HEK293T (cell line): ENCODE measurements around the gene FAM168B.

Source experiments
- ARNT ChIP-seq: fragments of 450-650 bp; IDR thresholded peaks from 2 replicates; pipeline ENCODE4 v1.6.1; 2017; ENCODE audit warnings: mild to moderate bottlenecking
- BHLHE40 ChIP-seq: fragments of 450-650 bp; IDR thresholded peaks from 2 replicates; pipeline ENCODE4 v1.6.1; 2016; ENCODE audit warnings: mild to moderate bottlenecking, moderate library complexity, borderline replicate concordance
- CTBP1 ChIP-seq: fragments of 450-650 bp; IDR thresholded peaks from 2 replicates; pipeline ENCODE4 v1.6.1; 2016; ENCODE audit warnings: borderline replicate concordance
- FOXA1 ChIP-seq: fragments of 450-650 bp; IDR thresholded peaks from 2 replicates; pipeline ENCODE4 v1.6.1; 2016; ENCODE audit warnings: mild to moderate bottlenecking
- FOXK2 ChIP-seq: fragments of 450-650 bp; IDR thresholded peaks from 2 replicates; pipeline ENCODE4 v1.6.1; 2016; ENCODE audit warnings: mild to moderate bottlenecking
- FOXM1 ChIP-seq: fragments of 450-650 bp; IDR thresholded peaks from 2 replicates; pipeline ENCODE4 v1.6.1; 2017; ENCODE audit warnings: mild to moderate bottlenecking, borderline replicate concordance
- LEF1 ChIP-seq: fragments of 450-650 bp; IDR thresholded peaks from 2 replicates; pipeline ENCODE4 v1.6.1; 2017; ENCODE audit warnings: mild to moderate bottlenecking, borderline replicate concordance
- NFRKB ChIP-seq: fragments of 450-650 bp; IDR thresholded peaks from 2 replicates; pipeline ENCODE4 v1.6.1; 2016; ENCODE audit warnings: mild to moderate bottlenecking, moderate library complexity
- SUZ12 ChIP-seq: fragments of 450-650 bp; IDR thresholded peaks from 2 replicates; pipeline ENCODE4 v1.6.1; 2016; ENCODE audit warnings: mild to moderate bottlenecking
- TARDBP ChIP-seq: fragments of 450-650 bp; IDR thresholded peaks from 2 replicates; pipeline ENCODE4 v1.6.1; 2016
- ZNF384 ChIP-seq: fragments of 450-650 bp; IDR thresholded peaks from 2 replicates; pipeline ENCODE4 v1.6.1; 2016
- TF ChIP-seq, protein P1 (sequence below): fragments of 450-650 bp; IDR thresholded peaks from 2 replicates; pipeline ENCODE4 v1.6.1; 2016

DNA sequence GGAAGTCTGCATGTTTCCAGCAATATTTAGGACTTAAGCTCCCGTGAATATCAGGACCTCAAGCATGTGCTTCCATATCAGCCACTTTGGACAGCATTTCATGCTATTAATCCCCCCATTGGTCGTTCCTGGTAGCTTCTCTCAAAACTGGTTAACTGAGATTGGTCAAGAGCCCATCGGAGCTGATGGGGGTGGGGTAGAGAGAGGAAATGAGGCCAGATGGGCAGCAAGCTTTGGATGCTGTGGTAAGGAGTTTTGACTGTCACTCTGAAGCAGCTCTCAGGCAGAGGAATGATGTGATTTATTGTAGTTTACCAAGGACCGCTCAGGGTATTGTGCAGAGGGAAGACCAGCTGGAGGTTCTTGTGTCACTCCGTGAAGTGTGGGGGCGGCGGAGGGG lies 81.8 kb downstream of the FAM168B start:
- TF ChIP-seq SUZ12 (no peak), FOXA1 (no peak), ARNT (no peak), ZNF384 (no peak), FOXM1 (no peak), FOXK2 (no peak), TARDBP (no peak), LEF1 (no peak), BHLHE40 (no peak), NFRKB (no peak), CTBP1 (no peak)
- TF ChIP-seq, protein P1, sequence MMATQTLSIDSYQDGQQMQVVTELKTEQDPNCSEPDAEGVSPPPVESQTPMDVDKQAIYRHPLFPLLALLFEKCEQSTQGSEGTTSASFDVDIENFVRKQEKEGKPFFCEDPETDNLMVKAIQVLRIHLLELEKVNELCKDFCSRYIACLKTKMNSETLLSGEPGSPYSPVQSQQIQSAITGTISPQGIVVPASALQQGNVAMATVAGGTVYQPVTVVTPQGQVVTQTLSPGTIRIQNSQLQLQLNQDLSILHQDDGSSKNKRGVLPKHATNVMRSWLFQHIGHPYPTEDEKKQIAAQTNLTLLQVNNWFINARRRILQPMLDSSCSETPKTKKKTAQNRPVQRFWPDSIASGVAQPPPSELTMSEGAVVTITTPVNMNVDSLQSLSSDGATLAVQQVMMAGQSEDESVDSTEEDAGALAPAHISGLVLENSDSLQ = no peak
